Subcutaneous adipose tissue (tissue), 4 donors: Measurements from ENCODE around the gene GIMAP2. TPM values are rescaled to one million over a fixed set of nuclear protein-coding genes. Genes with fewer than 3 reads are reported as not detected.

Experiments used
- total RNA-seq, 4 donors: library from RNA; depleted of rRNA; stranded (reverse); fragments of >200 nt; gene quantifications; one replicate each; pipeline ENCODE4 v1.1.0, GENCODE V29; 2016
- TF ChIP-seq, protein P1 (sequence below): fragments of 450-650 bp; IDR thresholded peaks from one replicate; pipeline ENCODE4 v1.5.1; 2016; ENCODE audit warnings: low read depth, mild to moderate bottlenecking, control low read depth, antibody characterized with exemption, moderate library complexity

The GIMAP2 gene
- total RNA-seq, 4 donors from 2014 or later = 10.9 to 45.9 (median 26.0) TPM

- TF ChIP-seq, protein P1, sequence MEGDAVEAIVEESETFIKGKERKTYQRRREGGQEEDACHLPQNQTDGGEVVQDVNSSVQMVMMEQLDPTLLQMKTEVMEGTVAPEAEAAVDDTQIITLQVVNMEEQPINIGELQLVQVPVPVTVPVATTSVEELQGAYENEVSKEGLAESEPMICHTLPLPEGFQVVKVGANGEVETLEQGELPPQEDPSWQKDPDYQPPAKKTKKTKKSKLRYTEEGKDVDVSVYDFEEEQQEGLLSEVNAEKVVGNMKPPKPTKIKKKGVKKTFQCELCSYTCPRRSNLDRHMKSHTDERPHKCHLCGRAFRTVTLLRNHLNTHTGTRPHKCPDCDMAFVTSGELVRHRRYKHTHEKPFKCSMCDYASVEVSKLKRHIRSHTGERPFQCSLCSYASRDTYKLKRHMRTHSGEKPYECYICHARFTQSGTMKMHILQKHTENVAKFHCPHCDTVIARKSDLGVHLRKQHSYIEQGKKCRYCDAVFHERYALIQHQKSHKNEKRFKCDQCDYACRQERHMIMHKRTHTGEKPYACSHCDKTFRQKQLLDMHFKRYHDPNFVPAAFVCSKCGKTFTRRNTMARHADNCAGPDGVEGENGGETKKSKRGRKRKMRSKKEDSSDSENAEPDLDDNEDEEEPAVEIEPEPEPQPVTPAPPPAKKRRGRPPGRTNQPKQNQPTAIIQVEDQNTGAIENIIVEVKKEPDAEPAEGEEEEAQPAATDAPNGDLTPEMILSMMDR = no peak
Measured at GRCh38 chr7:150738092-150738491, 52.6 kb downstream of the GIMAP2 start.

- TF ChIP-seq, protein P1 = no peak
Measured at GRCh38 chr7:150738591-150739001, 53.1 kb downstream of the GIMAP2 start.

DNA sequence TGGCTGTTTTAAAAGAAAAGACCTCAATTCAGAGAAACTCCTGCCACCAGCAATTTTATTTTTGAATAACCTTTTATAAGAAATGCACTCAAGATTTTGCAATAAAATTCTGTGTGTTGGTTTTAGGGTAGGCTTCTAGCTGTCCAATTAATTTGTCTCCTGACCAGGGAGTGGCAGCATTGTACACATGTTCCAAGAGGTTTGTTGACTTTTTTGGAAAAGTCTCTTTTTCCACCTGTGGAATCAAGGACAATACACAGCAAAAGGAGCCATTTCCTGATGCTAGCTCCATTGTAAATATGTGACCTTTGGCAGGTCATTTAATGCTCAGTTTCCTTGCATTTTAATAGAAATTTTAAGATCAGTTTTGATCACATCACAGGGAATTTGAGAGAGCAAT lies 53.5 kb downstream of the GIMAP2 start:
- TF ChIP-seq, protein P1 = no peak

DNA sequence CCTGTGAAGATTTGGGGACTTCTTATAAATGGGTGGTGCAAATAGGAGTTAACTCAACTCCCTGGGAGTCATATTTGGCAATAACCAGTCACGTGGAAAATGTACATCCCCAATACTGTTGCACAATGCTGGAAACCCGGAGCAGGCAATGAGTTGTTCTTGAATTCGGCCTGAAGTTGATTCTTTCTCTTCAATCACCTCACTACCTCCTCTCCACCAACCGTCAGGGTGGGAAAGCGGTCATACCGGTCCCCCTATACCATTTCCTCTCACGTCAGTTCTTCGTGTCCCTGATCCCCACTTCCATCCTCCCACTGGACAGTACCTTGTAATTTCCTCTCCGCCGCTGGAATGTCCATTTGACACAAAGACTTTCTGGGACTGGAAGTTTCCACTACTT lies 54.5 kb downstream of the GIMAP2 start:
- TF ChIP-seq, protein P1 = no peak

- TF ChIP-seq, protein P1 = no peak
Measured at GRCh38 chr7:150742286-150742968, 56.9 kb downstream of the GIMAP2 start.

Other genes starting within 250 kb of the GIMAP2 start
- gene GIMAP8, start 235.1 kb upstream of the GIMAP2 start, total RNA-seq = 10 to 100 TPM in 3 of 4 donors, 1 to 10 TPM in 1; 9.9 to 29.0 (median 15.0) TPM
- 10 to 100 TPM; 13.6 to 39.4 (median 23.4) TPM for gene GIMAP7, start 170.8 kb upstream of the GIMAP2 start, total RNA-seq
- 10 to 100 TPM; 43.9 to 69.1 (median 54.8) TPM for gene GIMAP4, start 118.3 kb upstream of the GIMAP2 start, total RNA-seq
- 10 to 100 TPM; 34.4 to 78.0 (median 43.1) TPM for gene GIMAP6, start 53.3 kb upstream of the GIMAP2 start, total RNA-seq
- gene GIMAP1, start 30.9 kb downstream of the GIMAP2 start, total RNA-seq = 10 to 100 TPM in 3 of 4 donors, 1 to 10 TPM in 1; 5.9 to 21.9 (median 12.0) TPM
- gene GIMAP5, start 51.7 kb downstream of the GIMAP2 start, total RNA-seq = 10 to 100 TPM; 31.1 to 89.7 (median 50.4) TPM
- gene TMEM176B, start 114.7 kb downstream of the GIMAP2 start, total RNA-seq = 10 to 100 TPM; 11.3 to 43.0 (median 26.0) TPM
- 10 to 100 TPM in 3 of 4 donors, 1 to 10 TPM in 1; 4.5 to 20.3 (median 17.9) TPM for gene TMEM176A, start 115.1 kb downstream of the GIMAP2 start, total RNA-seq
- gene AOC1, start 166.8 kb downstream of the GIMAP2 start, total RNA-seq = under 1 TPM in 2 of 4 donors, not detected in 2; 0.33 to 0.68 TPM